ENCODE data around the gene ING5.

GRCh38 chr2:241730671-241731293, 28.9 kb downstream of the ING5 start:
- no peak for TF ChIP-seq GATA3 (IDR thresholded peaks at IDR 0.05; ENCODE audit: low read depth, low read length)
- TF ChIP-seq GATA2 (IDR thresholded peaks at IDR 0.05; ENCODE audit: low read depth, low read length), result no peak

All from SH-SY5Y (cell line).